GM19452 (cell line): ENCODE data around the gene CHCHD3.

ENCODE experiments used
- ATAC-seq: cut with Tn5 transposase; IDR thresholded peaks from one replicate; pipeline ENCODE4 v1.9.1; 2021; ENCODE audit not compliant: unreplicated experiment

The CHCHD3 gene

GRCh38 chr7:132830941-132831340, 250.9 kb downstream of the CHCHD3 start:
- ATAC-seq: no peak

GRCh38 chr7:132828502-132828901, 253.4 kb downstream of the CHCHD3 start:
- ATAC-seq: no peak

- no peak for ATAC-seq
These were observed 255.7 kb downstream of the CHCHD3 start for GRCh38 chr7:132825932-132826835.

- no peak for ATAC-seq
These were observed 256.7 kb downstream of the CHCHD3 start for GRCh38 chr7:132825222-132825621.

DNA sequence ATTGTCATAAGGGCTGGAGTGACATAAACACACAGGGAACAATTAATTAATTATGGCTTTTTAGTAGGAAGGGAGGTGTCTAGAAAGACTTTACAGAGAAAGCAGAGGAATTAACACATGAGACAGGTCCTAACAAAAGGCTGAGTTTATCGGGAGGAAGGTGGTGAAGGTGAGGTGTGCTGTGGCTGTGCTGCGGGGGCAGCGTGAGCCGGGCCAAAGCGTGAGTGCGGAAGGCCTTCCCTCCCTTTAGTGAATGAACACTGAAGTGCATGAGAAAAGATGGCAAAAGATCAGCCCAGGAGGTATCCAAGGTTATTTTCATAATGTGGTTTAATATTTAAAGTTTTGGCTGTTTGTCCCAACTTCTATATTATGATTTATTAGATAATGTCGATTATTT, 262.2 kb downstream of the CHCHD3 start:
- no peak for ATAC-seq

GRCh38 chr7:132817949-132818348, 263.9 kb downstream of the CHCHD3 start:
- ATAC-seq: no peak

GRCh38 chr7:132815696-132816311, 266.1 kb downstream of the CHCHD3 start:
- no peak for ATAC-seq

DNA sequence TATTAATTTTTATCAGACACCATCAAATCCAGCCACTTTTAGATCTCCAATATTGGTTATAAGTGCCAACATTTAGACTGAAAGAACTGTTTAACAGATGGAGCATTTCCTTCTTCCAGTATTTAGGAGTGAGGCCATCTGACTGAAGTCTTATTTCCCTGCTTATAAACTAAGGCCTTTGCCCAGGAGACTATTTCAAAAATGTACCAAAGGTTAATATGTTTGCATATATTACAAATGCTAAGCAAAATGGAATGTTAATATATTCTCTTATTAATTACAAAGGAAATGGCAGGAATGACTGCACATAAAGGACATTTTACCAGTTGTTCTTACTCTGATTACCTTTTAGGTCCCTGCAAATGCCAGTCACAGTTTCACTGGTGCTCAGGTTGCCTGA, 266.8 kb downstream of the CHCHD3 start:
- ATAC-seq: no peak

- no peak for ATAC-seq
These were observed 271.3 kb downstream of the CHCHD3 start for GRCh38 chr7:132810561-132810960.

GRCh38 chr7:132806834-132807233, 275.1 kb downstream of the CHCHD3 start:
- ATAC-seq: no peak

- no peak for ATAC-seq
These were observed 276.1 kb downstream of the CHCHD3 start for GRCh38 chr7:132805766-132806165.

DNA sequence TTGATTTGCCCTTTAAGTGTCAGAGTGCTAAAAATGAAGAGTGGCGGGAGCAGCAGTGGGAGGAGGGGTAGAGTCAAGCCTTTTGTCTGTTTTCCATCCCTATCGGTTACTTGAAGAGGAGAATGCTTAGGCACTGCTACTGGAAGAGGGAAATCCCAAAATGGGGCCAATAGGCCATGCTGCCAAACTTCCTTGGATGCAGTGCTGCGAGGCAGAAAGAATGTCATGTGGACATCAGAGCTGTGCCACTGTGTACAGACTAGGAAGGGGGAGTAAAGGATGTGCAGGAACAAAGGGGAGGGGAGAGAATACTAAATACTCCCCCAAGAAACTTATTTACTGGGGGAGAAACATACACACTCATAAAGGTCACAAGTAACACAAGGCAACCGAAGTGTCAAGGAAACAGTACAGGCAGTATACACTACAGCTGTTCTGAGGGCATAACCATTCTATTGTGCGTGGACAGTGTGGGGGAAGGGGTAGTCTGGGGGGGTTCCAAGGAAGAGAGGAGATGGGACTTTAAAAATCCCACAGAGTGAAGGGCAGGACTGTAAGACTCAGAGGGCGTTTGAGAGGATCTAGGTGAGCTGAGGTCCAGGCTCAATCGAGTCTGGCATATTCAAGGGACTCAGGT, 276.9 kb downstream of the CHCHD3 start:
- ATAC-seq: no peak

GRCh38 chr7:132800522-132800921, 281.4 kb downstream of the CHCHD3 start:
- no peak for ATAC-seq

DNA sequence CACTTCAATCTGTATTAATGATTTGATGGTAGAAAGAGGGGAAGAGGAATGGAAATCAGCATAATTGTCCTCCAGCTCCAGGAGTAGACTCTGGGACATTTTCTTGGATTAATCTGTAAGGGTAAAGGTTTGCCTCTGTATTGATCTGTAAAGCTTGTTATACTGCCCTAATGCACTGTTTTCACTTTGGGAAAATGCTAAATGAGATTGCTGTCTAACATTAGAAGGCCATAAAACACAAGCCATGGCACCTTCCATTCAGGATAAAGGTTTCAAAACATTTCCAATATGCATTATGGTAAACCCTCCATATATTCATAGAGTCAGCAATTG, 282.8 kb downstream of the CHCHD3 start:
- no peak for ATAC-seq

- no peak for ATAC-seq
These were observed 284.7 kb downstream of the CHCHD3 start for GRCh38 chr7:132797152-132797551.

DNA sequence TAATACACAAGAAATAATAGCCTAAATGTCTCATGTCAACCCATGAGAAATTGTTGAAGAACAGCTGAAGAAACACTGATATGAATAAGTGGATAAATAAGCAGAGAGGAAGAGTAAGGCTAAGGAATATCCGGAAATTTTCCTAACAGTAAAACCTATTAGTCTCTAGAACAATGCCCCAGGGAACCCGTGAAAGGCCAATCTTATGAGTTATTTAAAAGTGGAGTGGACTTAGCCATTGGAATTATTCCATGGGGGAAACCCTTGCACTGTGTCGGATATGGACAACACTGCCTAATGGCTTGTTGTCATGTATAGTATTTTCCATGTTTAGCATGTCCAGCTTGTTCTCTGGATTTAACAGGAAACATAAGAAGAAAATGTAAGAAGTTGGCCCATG, 288.4 kb downstream of the CHCHD3 start:
- ATAC-seq: no peak

GRCh38 chr7:132791036-132791435, 290.9 kb downstream of the CHCHD3 start:
- ATAC-seq: no peak

GRCh38 chr7:132790104-132790503, 291.8 kb downstream of the CHCHD3 start:
- ATAC-seq: no peak

DNA sequence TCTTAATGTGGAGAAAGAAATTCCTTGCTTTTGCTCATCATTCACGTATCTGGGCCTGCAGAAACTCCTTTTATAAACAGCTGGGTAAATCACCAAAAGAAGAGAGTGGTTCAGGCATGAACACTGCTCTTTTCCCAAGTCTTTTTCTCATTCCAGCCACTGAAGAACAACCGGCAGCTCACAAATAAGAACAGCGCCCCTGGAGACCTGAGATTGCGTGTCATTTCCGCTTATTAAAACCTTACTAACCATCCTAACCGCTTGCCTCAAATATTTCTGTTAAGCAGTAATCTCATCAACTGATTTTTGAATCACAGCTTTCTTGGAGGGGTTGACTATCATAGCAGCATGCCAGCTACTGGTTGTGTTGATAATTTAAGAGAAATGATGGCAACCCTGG, 292.6 kb downstream of the CHCHD3 start:
- ATAC-seq: no peak

GRCh38 chr7:132785870-132786269, 296.0 kb downstream of the CHCHD3 start:
- no peak for ATAC-seq

DNA sequence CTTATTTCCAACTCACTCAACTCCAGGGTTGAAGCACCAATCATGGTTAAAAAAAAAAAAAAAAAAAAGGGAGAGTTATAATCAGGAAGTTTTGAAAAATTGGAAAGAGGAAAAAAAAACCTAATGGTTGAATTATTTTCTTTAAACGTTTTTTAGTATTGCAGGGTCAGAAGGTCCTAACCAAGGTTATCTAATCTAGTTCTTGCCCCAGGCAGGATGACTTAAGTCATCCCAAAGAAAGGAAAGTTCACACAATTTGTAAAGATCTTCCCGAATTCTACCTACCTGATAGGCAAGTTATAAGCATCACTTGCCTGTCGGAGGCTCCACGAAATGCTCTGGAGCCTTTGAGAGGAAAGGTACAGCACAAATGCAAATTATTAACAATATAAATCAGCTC, 297.5 kb downstream of the CHCHD3 start:
- ATAC-seq: no peak

- no peak for ATAC-seq
These were observed 298.1 kb downstream of the CHCHD3 start for GRCh38 chr7:132783824-132784223.
